ENCODE data around the gene ANKS4B. TPM values are rescaled to one million over a fixed set of nuclear protein-coding genes. Genes with fewer than 3 reads are reported as not detected.

Gene ANKS4B
- total and polyA plus RNA-seq, 4 donors = 0.11 TPM; not detected in 3

DNA sequence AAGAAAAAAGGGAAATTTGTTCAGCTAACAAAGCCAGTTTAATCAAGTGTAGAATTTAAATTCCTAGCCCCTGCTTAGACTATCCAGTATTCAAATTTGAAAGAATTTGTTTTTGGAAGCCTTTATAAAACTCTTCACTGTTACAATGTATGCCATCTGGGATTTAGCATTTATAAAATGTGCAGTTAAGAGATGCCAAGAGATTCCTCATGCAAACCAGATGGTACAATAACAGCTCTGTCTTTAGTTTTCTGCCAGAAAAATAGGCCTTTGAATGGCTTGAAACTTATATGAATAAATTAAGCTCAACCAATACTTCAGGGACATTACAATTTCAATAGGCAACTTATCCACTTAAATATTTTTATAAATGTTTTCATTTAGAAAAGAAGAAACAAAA, 6.8 kb upstream of the ANKS4B start:
- Histone ChIP-seq H3K27me3 (ENCODE audit: control insufficient read depth in 3 of 3, insufficient read depth in 3 of 3, low read length in 2 of 3) (peaks cover 0 to 2% (median 0%) of the 10 kb centered on the region in 3 donors), H3K27ac (ENCODE audit: low read depth in 1 of 2, low read length in 1 of 2) (no peak overlapping the region), H3K9ac (ENCODE audit: insufficient read depth in 1 of 2, low read length in 2 of 2) (no peak overlapping the region), H3K9me3 (ENCODE audit: control insufficient read depth in 4 of 4, insufficient read depth in 3 of 4, low read length in 3 of 4) (no peaks in the 10 kb centered on the region), H3K36me3 (ENCODE audit: control insufficient read depth in 4 of 4, insufficient read depth in 4 of 4, low read length in 4 of 4) (no peaks in the 10 kb centered on the region), H3K4me3 (no peak overlapping the region), H3K4me1 (ENCODE audit: control insufficient read depth in 5 of 5, insufficient read depth in 5 of 5, low read length in 5 of 5) (no peaks in the 10 kb centered on the region)
- no peak for DNase-seq
- TF ChIP-seq, protein P1, sequence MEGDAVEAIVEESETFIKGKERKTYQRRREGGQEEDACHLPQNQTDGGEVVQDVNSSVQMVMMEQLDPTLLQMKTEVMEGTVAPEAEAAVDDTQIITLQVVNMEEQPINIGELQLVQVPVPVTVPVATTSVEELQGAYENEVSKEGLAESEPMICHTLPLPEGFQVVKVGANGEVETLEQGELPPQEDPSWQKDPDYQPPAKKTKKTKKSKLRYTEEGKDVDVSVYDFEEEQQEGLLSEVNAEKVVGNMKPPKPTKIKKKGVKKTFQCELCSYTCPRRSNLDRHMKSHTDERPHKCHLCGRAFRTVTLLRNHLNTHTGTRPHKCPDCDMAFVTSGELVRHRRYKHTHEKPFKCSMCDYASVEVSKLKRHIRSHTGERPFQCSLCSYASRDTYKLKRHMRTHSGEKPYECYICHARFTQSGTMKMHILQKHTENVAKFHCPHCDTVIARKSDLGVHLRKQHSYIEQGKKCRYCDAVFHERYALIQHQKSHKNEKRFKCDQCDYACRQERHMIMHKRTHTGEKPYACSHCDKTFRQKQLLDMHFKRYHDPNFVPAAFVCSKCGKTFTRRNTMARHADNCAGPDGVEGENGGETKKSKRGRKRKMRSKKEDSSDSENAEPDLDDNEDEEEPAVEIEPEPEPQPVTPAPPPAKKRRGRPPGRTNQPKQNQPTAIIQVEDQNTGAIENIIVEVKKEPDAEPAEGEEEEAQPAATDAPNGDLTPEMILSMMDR (IDR thresholded peaks at IDR 0.05; ENCODE audit: control extremely low read depth, extremely low read depth) = no peak
- no peak for ATAC-seq (ENCODE audit: insufficient read depth, low FRiP score)

DNA sequence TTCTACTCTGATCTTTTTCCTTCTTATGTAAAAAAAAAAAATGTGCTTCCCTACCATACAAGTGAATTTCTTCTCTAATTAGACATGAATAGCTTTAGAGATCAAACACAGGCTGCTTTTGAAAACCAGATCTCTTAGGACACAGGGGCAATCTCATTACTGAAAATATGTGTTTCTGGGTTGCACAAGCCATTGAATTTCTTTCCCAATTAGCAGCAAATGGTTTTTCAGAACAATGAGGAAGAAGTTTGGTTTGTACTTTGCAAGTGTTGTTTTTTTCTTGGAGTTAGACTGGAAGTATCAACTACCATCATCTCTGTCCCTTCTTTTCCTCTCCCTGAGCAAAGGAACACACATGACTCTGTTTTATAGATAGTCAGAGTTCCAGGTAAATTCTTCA, 5.6 kb upstream of the ANKS4B start:
- no peaks in the 10 kb centered on the region for H3K4me1 ChIP-seq (ENCODE audit: control insufficient read depth in 5 of 5, insufficient read depth in 5 of 5, low read length in 5 of 5)
- ATAC-seq (ENCODE audit: insufficient read depth, low FRiP score) (no peak), DNase-seq (no peak)
- no peak overlapping the region for H3K27ac ChIP-seq (ENCODE audit: low read depth in 1 of 2, low read length in 1 of 2)
- no peaks in the 10 kb centered on the region for H3K36me3 ChIP-seq (ENCODE audit: control insufficient read depth in 4 of 4, insufficient read depth in 4 of 4, low read length in 4 of 4)
- H3K4me3 ChIP-seq = no peak overlapping the region
- H3K27me3 ChIP-seq (ENCODE audit: control insufficient read depth in 3 of 3, insufficient read depth in 3 of 3, low read length in 2 of 3) = no peaks in the 10 kb centered on the region
- TF ChIP-seq, protein P1 (IDR thresholded peaks at IDR 0.05; ENCODE audit: control extremely low read depth, extremely low read depth) = no peak
- H3K9ac ChIP-seq (ENCODE audit: insufficient read depth in 1 of 2, low read length in 2 of 2) = no peak overlapping the region
- no peaks in the 10 kb centered on the region for H3K9me3 ChIP-seq (ENCODE audit: control insufficient read depth in 4 of 4, insufficient read depth in 3 of 4, low read length in 3 of 4)

DNA sequence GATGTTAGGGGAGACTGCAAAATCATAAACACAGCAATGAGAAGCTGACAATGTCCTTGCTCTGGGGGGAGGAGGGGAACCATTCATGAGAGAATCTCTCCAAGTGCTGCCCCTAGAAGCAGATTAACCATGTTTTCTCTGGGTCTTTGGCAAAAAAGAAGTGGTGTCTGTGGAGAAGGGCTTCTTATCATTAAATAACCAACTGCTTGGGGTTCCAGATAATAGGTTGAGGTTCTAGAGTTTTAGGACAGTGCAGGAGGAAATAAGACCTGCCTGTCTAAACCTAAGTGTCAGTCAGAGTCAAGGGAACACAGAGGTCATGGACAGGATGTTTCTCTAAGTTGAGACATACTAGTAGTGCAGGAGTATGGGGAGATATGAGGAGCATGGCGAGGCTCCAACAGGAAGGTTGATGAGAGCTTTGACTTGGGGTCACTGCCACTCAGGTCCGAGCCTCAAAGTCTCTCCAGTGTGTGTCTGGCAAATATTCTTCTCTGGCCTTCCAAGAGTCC, 5.1 kb upstream of the ANKS4B start:
- DNase-seq (no peak), ATAC-seq (ENCODE audit: insufficient read depth, low FRiP score) (no peak)
- 53 to 75% methylated on average over 1 to 2 of the region's 2 CpGs for WGBS, 2 donors
- TF ChIP-seq, protein P1 (IDR thresholded peaks at IDR 0.05; ENCODE audit: control extremely low read depth, extremely low read depth) = no peak
- Histone ChIP-seq H3K4me1 (ENCODE audit: control insufficient read depth in 5 of 5, insufficient read depth in 5 of 5, low read length in 5 of 5) (no peaks in the 10 kb centered on the region), H3K4me3 (no peak overlapping the region), H3K36me3 (ENCODE audit: control insufficient read depth in 4 of 4, insufficient read depth in 4 of 4, low read length in 4 of 4) (no peaks in the 10 kb centered on the region), H3K27ac (ENCODE audit: low read depth in 1 of 2, low read length in 1 of 2) (no peak overlapping the region), H3K9ac (ENCODE audit: insufficient read depth in 1 of 2, low read length in 2 of 2) (no peak overlapping the region), H3K27me3 (ENCODE audit: control insufficient read depth in 3 of 3, insufficient read depth in 3 of 3, low read length in 2 of 3) (no peaks in the 10 kb centered on the region), H3K9me3 (ENCODE audit: control insufficient read depth in 4 of 4, insufficient read depth in 3 of 4, low read length in 3 of 4) (no peaks in the 10 kb centered on the region)

DNA sequence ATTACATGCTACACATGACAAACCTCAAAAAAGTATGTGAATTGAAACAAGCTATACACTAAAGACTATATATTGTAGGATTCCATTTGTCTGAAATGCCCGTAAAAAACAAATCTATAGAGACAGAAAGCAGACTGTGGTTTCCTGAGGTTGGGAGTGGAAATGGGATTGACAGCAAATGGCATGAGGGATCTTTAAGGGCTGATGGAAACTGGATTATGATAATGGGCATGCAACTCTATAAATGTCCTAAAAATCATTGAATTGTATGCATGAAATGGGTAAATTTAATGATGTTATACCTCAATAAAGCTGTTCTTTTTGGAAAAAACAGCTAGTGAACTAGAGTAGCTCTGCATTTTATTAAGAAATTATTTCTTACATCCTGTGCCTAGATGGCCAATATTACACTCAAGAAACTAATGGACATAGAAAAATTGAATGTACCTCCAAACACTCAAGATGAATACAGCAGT, 416 bp upstream of the ANKS4B start:
- H3K9me3 ChIP-seq (ENCODE audit: control insufficient read depth in 4 of 4, insufficient read depth in 3 of 4, low read length in 3 of 4) = no peaks in the 10 kb centered on the region
- H3K4me3 ChIP-seq = no peak overlapping the region
- 90 to 98% methylated on average over 1 of the region's 1 CpG for WGBS, 2 donors
- ATAC-seq (ENCODE audit: insufficient read depth, low FRiP score) (no peak), DNase-seq (no peak)
- H3K9ac ChIP-seq (ENCODE audit: insufficient read depth in 1 of 2, low read length in 2 of 2) = no peak overlapping the region
- H3K27ac ChIP-seq (ENCODE audit: low read depth in 1 of 2, low read length in 1 of 2) = no peak overlapping the region
- H3K36me3 ChIP-seq (ENCODE audit: control insufficient read depth in 4 of 4, insufficient read depth in 4 of 4, low read length in 4 of 4) = no peaks in the 10 kb centered on the region
- no peaks in the 10 kb centered on the region for H3K27me3 ChIP-seq (ENCODE audit: control insufficient read depth in 3 of 3, insufficient read depth in 3 of 3, low read length in 2 of 3)
- TF ChIP-seq, protein P1 (IDR thresholded peaks at IDR 0.05; ENCODE audit: control extremely low read depth, extremely low read depth) = no peak
- no peaks in the 10 kb centered on the region for H3K4me1 ChIP-seq (ENCODE audit: control insufficient read depth in 5 of 5, insufficient read depth in 5 of 5, low read length in 5 of 5)
